Measurements from ENCODE around the gene URI1. TPM values are rescaled to one million over a fixed set of nuclear protein-coding genes. Genes with fewer than 3 reads are reported as not detected.
"Not testable (repeated sequence)": the region's sequence is repeated elsewhere in the genome, so short reads cannot be mapped to it uniquely, and the experiment has no call there.

Gene URI1
- total RNA-seq, 1 donor from 2014 or later, result 74.9 TPM

DNA sequence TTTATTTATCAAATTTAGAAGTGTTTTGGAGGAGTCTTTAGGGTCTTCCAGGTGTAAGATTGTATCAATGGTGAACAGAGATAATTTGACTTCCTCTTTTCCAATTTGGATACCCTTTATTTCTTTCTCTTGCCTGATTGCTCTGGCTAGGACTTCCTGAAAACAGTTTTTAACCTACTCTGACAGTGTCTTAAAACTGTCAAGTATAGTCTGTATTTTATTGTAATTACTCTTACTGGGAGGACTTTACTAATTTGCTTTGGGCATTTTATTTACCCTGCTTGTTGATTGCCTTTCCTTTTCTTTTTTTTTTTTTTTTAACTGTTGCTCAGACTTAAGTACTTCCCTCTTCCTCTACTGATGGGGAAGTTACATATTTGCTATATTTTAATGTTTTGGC is 81.3 kb downstream of the URI1 start:
- no peak for DNase-seq (ENCODE audit: low read depth)

GRCh38 chr19:30024091-30024490 is 82.1 kb downstream of the URI1 start:
- DNase-seq (ENCODE audit: low read depth), result no peak

GRCh38 chr19:30026933-30027332 is 84.9 kb downstream of the URI1 start:
- DNase-seq (ENCODE audit: low read depth), result no peak

DNA sequence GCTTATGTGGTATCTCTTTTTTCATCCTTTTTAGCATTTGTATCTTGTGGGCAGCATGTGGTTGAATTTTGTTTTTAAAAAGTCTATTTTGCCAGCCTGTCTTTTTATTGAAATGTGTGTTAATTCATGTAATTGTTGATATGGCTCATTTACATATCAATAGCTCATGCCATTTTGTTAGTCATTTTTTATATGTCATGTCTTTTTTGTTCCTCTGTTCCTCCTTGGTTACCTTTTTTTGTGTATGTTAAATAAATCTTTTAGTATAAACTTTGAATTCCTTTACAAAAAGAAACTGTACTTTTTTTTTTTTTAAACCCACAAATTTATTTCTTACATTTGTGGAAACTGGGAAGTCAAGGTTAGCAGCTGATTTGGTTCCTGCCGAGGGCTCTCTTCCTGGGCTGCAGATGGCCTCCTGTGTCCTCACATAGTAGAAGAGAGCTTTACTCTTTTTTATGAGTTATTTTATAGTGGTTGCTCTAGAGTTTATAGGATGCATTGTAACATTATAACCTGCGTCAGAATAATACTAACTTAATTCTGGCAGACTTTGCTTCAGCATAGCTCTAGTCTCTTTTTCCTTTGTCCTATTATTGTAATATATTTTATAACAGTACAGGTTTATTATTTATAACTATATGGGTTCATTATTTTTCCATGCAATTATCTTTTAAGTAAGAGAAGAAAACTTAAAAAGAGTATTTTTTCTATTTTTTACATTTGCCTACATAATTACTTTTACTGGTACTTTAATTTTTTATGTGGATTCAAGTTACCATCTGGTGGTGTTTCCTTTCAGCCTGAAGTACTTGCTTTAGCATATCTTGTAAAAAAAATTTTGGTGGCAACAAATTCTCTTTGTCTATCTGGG is 86.3 kb downstream of the URI1 start:
- no peak for DNase-seq (ENCODE audit: low read depth)

DNA sequence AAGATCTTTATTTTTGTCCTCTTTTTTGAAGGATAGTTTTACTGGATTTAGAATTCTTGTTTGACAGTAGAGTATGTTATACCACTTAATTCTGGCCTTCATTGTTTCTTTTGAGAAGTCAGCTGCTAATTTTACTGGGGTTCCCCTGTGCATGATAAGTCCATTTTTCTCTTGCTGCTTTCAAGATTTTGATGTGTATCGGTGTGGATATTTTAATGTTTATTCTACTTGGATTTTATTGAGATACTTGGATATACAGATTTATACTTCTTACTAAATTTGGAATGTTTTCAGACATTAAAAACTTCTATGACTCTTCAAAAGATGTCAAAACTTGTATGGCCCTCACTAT is 86.9 kb downstream of the URI1 start:
- no peak for DNase-seq (ENCODE audit: low read depth)

DNA sequence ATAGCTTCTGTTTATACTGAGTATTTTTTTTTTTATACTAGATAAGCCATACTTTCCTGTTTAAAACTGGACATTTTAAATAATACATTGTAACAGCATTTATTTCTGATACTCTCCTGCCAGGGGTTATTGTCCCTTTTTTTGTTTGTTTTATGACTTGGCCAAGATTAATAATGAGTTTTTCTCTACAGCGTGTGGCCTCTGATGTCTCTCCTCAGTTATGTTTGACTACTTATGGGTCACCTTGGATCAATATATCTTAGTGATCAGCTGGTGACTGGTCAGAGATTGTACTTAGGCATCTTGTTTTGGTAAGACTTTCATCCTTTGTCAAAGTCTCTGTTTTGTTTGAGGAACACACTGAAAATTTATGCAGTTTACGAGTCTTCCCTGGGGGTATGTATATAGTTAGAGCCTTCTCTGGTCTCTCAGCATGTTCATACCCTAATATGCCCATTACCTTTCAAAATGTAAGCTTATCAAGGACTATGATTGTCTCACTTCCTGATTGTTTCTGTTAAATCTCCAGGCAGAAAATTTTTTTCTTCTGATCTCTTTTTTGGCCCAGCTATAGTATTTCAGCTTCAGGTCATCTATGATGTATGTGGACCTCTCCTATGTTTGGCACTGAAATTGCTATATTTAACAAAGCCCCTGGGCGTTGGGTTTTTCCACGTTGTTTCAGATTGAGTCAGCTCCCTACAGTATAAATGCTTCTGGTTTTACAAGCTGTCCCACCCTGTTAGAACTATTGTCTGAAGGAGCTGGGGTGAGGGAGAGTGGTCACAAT is 87.9 kb downstream of the URI1 start:
- peak; percentile 24 for DNase-seq (ENCODE audit: low read depth)

DNA sequence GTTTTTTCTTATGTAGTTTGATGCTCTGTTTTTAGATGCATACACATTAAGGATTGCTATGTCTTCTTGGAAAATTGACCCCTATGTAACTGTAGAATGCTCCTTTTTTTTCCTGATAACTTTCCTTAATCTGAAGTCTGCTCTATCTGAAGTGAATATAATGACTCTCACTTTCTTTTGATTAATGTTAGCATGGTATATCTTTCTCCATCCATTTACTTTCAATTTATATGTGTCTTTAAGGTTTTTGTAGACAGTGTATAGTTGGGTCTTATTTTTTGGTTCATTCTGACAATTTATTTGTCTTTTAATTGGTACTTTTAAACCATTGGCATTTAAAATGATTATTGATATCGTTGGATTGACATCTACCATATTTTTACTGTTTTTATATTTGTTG is 92.3 kb downstream of the URI1 start:
- DNase-seq (ENCODE audit: low read depth), result no peak

GRCh38 chr19:30036154-30037129 is 94.4 kb downstream of the URI1 start:
- DNase-seq (ENCODE audit: low read depth), result peak; percentile 17

DNA sequence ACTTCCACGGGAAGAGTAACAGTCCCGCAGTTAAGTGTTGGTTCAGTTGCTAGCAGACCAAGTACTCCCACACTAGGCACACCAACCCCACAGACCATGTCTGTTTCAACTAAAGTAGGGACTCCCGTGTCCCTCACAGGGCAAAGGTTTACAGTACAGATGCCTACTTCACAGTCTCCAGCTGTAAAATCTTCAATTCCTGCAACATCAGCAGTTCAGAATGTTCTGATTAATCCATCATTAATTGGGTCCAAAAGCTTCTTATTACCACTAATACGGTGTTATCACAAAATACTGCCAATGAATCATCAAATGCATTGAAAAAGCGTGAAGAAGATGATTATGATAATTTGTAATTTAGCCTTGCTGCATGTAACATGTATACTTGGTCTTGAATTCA is 95.8 kb downstream of the URI1 start:
- no peak for DNase-seq (ENCODE audit: low read depth)

- DNase-seq (ENCODE audit: low read depth), result not testable (repeated sequence)
These were observed 99.9 kb downstream of the URI1 start for GRCh38 chr19:30041931-30042330.

DNA sequence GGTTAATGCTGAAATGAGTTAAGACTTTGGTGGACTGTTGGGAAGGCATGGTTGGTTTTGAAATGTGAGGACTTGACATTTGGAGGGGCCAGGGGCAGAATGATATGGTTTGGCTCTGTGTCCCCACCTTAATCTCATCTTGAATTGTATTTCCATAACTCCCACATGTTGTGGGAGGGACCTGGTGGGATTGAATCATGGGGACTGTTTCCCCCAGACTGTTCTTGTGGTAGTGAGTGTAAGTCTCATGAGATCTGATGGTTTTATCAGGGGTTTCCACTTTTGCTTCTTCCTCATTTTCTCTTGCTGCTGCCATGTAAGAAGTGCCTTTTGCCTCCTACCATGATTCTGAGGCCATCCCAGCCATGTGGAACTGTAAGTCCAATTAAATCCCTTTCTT is 101.0 kb downstream of the URI1 start:
- not testable (repeated sequence) for DNase-seq (ENCODE audit: low read depth)

- no peak for DNase-seq (ENCODE audit: low read depth)
These were observed 102.5 kb downstream of the URI1 start for GRCh38 chr19:30044273-30045248.

DNA sequence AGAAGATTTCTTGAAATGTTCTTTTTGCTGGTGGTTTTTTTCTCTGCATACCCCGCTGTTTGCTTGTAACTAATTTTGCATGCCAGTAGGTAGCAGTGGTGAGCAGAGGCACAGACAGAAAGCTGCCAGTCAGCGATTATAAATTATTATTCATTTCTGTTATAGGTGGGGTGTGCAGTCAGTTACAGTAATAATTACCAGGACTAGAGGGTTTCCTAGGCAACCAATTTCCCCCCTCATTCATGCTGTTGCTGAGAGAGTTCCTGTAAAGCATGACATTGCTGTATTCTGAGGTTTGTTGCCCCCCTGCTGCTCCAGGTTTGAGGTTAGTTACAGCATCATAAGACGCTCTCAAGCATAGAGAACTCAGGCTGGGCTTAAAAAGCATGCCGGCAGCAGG is 104.5 kb downstream of the URI1 start:
- peak; percentile 13 for DNase-seq (ENCODE audit: low read depth)

GRCh38 chr19:30047432-30047831 is 105.4 kb downstream of the URI1 start:
- no peak for DNase-seq (ENCODE audit: low read depth)

- DNase-seq (ENCODE audit: low read depth), result no peak
These were observed 107.2 kb downstream of the URI1 start for GRCh38 chr19:30049226-30049625.

DNA sequence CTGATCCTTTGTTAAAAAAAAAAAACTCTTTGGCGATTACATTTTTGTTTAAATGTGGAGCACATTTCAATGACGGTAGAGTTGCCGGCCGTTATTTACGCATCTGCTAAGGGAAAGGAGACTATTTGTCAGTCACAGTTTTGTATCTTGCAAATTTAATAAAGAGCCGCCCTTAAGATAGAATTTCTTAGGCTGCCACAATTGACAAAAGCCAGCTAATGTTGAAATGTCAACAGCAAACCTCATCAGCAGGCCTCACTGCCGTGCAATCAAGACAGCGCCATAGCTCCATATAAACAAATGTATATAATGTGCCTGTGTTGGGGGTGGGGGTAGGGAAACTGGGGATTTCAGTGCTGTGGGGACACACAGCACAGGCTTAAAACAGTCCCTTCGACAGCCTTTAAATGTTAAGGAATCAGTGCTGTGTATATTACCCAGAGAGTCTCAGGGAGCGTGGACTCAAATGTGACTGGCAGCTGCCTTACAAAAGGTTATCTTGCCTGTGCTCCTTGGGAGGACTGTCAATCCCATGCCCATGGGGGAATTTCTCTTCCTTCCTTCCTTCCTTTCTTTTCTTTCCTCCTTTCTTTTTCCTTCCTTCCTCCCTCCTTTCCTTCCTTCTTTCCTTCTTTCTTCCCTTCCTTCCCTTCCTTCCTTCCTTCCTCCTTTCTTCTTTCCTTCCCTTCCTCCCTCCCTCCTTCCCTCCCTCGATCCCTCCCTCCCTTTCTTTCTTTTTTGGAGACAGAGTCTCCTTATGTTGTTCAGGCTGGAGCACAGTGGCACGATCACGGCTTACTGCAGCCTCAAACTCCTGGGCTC is 108.0 kb downstream of the URI1 start:
- DNase-seq (ENCODE audit: low read depth), result no peak

DNA sequence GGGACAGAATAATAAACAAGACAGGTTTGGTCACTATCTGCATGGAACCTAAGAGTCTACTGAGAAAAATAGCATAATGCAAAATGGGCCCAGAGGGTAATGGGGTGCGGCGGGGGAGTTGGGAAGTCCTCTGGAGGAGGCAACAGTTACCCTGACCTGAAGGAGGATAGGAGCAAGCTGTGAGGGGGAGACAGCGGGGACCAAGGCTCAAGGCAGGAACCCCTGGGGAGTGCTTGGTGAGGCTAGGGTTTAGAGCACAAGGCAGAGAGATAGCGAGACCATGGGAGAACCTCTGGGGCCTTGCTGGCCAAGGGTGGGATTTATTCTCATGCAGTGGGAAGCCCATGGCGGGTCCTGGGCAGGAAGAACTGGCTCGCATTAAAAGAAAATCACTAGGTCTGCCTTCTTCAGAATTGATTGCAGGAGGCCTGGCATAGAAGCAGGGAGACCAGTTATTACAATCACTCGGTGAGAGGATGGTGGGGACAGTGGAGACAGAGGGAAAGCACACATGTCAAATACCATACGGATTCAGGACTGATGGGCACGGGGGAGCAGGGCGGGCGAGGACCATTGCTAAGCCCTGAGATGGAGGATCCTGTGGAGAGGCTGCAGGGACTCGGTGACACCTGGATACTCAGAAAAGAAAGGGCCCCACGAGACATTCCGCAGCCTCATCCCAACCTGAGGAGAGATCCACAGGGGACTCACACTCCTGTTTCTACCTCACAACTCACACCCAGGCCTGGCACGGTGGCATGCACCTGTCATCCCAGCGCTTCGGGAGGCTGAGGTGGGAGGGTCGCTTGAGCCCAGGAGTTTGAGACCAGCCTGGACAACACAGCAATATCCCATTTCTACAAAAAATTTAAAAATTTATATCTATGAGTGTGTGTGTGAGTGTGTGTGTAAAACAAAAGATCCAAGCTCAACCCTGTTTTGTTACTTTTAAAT is 110.4 kb downstream of the URI1 start:
- DNase-seq (ENCODE audit: low read depth), result no peak

DNA sequence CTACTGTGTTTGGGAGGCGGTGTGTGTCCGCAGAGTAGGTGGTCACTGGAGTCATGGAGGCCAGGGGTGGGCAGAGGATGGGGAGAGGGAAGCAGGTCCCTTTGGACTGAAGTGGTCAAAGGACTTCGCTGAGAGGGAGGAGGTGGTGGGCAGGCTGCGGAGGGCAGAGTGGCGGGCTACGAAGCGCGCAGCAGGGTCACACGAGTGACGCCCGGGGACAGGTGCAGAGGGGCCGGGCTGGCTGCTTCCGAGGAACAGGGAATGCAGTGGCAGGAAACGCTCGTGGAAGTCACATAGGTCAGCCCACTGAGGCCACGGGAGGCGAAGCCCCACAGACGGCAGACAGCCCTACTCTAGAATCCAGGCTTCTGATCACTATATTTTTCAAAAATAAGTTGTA is 111.5 kb downstream of the URI1 start:
- DNase-seq (ENCODE audit: low read depth), result no peak

DNA sequence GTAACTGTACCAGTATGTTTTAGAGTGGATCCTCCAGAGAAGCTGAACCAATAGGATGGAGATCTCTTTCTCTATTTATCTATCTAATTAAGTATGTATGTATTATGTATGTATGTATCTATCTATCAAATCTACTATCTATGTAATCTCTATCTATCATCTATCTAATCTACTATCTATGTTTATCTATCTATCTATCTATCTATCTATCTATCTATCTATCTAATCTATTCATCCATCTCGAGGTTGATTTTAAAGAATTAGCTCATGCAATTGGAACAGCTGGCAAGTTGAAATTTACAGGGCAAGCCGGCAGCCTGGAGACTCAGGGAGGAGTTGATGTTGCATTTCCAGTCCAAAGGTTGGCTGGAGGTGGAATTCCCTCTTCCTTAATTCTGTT is 112.2 kb downstream of the URI1 start:
- DNase-seq (ENCODE audit: low read depth), result no peak
